Stimulated activated CD8-positive, alpha-beta memory T cell treated with anti-CD3 and anti-CD28 coated beads, Interleukin-4, amount 100 ng/mL, for 24 hours (primary cell): ENCODE measurements around the gene KRT33A.

Source experiments
- DNase-seq: peaks from one replicate; pipeline ENCODE4 v3.0.0-alpha.2; 2020; ENCODE audit warnings: low read depth

KRT33A gene

GRCh38 chr17:41329279-41329948 is 21.2 kb downstream of the KRT33A start:
- DNase-seq: no peak

DNA sequence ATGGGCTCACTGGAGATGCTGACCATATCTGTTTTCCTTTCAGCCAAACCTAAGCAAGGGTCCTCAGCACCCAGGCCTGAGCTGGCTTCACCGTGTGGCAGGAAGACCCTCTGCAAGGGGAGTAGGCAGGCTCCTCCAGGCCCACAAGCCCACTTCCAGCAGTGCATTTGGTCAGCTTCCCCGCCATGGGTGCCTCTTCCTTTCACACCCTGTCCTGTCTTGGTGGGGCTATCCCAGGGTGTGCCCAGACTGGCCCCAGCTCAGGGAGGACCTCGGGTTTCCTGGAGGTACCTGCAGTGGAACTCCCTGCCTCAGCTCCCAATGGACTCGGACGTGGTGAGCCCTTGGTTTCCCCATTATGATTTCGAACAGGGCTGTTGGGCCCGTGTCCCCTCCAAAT is 22.4 kb downstream of the KRT33A start:
- DNase-seq: no peak

- DNase-seq: no peak
Measured at GRCh38 chr17:41327411-41328120, 23.1 kb downstream of the KRT33A start.

GRCh38 chr17:41326173-41327145 is 24.2 kb downstream of the KRT33A start:
- no peak for DNase-seq

DNA sequence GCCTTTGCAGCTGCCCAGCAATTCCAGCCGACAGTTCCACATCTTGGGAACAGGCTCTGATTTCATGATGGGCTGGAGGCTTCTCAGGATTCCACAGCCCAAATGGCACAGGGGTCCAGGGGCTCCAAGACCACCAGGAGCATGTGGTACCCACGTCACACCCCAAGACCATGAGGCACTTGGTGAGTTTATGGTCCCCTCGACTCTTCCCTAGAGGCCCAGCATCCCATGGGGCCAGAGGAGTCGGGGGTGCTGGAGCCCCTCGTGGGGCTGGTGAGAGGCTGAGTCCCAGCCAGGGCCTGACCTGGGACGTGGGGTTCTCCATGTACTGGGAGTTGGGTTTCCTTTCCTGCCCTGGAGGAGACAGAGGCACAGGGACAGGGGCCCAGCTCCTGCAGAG is 25.0 kb downstream of the KRT33A start:
- no peak for DNase-seq

- DNase-seq: no peak
Measured at GRCh38 chr17:41325126-41325525, 25.5 kb downstream of the KRT33A start.

GRCh38 chr17:41324180-41325075 is 26.2 kb downstream of the KRT33A start:
- DNase-seq: no peak

GRCh38 chr17:41322903-41323895 is 27.4 kb downstream of the KRT33A start:
- DNase-seq: no peak

DNA sequence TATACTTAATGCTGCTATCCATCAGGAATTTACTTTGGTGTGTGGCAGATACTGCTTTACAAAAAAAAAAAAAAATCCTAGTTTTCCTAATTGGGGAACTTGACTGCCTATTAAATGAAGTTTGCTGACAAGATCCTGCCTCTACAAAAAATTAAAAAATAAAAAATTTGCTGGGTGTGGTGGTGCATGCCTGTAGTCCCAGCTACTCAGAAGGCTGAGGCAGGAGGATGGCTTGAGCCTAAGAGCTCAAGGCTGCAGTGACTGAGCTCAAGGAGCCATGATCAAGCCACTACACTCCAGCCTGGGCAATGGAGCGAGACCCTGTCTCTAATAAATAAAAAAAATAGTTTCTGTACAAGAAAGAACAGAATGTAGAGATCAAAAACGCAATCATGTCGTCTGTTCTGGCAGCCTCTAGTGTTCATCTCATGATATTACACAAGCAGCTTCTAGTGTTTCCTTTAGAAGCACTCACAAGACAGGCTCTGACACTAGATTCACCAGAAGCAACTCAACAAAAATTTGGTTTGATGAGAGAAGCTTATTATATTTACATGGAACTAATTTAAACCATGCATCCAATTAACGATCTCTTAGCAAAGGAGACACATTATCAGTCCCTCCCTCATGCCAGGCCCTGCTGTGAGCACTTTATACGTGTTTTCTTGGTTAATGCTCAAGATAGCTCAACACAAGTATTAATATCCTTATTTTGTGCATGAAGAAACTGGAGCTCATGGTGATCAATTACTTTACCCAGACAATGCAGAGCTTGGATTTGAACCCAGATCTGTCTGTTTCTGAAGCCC is 28.3 kb downstream of the KRT33A start:
- DNase-seq: no peak

GRCh38 chr17:41318231-41318630 is 32.4 kb downstream of the KRT33A start:
- no peak for DNase-seq

DNA sequence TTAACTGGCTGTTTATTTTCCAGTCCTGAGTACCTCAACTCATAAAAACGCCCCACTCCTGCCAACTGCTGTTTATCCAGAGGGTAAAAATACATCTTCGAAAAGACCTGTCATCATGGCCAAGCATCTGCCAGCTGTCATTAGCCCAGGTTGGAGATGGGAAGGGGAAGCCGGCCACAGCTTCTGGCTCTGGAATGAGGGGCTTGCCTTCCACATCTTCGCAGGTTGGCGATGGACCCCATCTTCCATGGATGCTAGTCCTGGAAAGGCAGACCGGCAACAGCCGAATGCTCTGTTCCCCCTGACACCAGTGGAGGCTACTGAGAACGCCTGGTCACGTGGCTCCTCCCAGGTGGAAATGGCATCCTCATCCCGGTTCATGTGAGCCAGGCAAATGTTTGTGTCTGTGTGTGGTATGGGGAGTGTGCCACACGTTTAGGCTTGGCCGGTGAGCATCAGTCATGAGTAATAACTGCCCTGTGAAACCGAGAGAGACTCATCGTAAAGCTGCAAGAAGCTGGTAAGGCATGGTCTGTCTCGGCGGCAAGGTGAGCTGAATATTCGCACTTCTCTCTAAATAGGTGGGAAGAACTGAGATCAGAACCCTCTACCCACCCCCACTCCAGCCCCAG is 34.7 kb downstream of the KRT33A start:
- no peak for DNase-seq

DNA sequence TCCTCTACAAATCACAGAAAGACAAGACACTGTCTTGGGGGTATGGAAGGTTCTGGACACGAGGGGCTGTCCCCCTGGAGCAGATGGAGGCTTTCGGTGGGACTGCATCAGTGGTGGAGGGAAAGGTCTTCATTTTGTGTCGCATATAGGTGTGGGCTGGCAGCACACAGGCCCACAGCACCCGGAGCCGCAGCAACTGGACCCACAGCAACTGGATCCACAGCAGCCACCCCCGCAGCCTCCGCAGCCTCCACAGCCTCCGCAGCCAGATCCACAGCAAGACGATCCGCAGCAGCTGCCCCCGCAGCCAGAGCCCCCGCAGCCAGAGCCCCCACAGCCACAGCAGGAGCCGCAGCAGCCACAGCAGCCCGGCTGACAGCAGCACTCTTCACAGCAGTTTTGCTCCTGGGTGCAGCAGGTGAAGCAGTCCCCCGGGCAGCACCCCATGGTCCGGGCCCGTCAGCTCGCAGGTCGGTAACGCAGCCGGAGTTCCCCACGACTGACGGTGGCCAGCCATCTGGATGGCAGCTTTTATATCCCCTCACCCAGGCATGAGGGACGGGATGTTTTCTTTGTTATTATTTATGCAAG is 35.3 kb downstream of the KRT33A start, which contains the start of gene KRTAP17-1:
Gene KRTAP17-1, minus strand, starts transcription at position 507 of the 591 bp plus-strand sequence. Its CDS starts 60 bp downstream, at position 447.
- no peak for DNase-seq

GRCh38 chr17:41311111-41311510 is 39.5 kb downstream of the KRT33A start:
- no peak for DNase-seq

GRCh38 chr17:41308918-41309359 is 41.7 kb downstream of the KRT33A start, which contains the start of gene KRTAP16-1:
KRTAP16-1 (minus strand) TSS chr17:41309309; CDS start chr17:41309253, 56 bp downstream.
- no peak for DNase-seq

DNA sequence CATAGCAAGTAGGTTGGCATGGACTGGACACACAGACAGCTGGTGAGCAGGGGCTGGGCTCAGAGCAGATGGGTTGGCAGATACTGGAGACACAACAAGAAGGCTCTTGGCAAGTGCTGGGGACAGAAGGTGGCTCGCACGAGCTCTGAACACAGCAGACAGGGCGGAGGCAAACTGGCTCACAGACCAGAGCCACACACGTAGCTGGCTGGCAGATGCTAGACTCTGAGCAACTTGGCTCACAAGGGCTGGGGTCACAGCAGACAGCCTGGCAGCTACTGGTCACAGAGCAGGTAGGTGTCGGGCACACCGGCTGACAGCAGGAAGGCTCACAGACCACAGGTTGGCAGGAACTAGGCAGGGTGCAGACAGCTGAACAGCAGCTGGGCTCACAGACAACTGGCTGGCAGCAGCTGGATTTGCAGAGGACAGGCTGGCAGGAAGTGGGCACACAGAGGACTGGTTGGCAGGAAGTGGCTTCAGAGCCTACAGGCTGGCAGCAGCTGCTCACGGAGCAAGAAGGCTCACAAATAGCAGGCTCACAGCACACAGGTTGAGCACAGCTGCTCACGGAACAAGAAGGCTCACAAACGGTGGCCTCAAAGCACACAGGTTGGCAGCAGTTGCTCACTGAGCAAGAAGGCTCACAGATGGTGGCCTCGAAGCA is 42.2 kb downstream of the KRT33A start:
- peak; percentile 49 for DNase-seq

- no peak for DNase-seq
Measured at GRCh38 chr17:41307647-41308046, 43.0 kb downstream of the KRT33A start.

- DNase-seq: no peak
Measured at GRCh38 chr17:41304091-41304490, 46.5 kb downstream of the KRT33A start.

GRCh38 chr17:41302981-41303380 is 47.6 kb downstream of the KRT33A start:
- no peak for DNase-seq
